Smooth muscle cell of the umbilical artery (primary cell): ENCODE data around the gene TMSB15B. TPM values are rescaled to one million over a fixed set of nuclear protein-coding genes. Genes with fewer than 3 reads are reported as not detected.

Source experiments
- total RNA-seq: library from RNA; depleted of rRNA; stranded (reverse); fragments of >200 nt; gene quantifications from 2 replicates; pipeline ENCODE4 v1.2.3, GENCODE V29; 2014

The TMSB15B gene
- total RNA-seq = 1.2 and 4.8 TPM in 2 replicates

DNA sequence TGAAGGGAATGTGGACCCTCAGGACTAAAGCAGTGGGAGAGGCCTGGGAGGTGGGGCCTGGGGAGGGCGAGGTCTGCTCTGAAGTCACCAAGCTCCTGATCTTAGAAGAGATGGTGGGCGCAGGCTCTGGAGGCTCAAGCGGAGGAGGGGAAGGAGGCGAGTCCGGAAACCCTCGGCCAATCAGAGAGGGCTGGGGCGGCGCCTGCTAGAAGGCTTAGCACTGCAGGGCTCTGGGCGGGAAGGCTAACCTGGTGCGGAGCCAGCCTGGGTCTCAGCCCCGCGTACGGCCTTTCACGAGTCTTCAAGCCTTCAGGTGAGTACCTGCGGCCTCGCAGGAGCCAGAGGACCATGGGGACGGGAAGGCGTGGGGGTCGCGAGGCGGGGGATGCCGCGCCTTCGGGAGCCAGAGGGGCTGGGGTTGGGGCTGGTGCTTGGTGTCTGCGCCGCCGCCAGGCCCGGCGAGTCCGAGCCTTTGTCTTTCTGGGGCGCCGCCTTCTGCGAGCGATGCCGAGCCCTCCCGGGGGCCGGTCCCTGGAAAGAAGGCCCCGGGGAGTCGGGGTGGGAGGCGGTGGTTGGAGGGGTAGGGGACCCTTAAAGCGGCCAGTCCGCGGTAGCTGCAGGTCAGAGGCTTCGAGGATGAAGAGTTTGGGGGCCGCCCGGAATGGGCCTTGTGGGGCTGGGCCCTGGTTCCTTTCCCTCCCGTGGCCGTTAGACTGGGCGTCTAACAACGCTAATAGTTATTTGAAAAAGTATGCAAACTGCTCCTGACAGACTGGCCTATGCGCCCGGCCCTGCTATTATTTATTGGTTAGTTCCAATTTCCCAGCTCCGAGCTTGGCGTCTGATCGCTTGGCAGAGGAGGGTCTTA lies at the start of gene TMSB15B:
Gene TMSB15B (plus strand): TSS at position 217 of the 868 bp plus-strand sequence.

DNA sequence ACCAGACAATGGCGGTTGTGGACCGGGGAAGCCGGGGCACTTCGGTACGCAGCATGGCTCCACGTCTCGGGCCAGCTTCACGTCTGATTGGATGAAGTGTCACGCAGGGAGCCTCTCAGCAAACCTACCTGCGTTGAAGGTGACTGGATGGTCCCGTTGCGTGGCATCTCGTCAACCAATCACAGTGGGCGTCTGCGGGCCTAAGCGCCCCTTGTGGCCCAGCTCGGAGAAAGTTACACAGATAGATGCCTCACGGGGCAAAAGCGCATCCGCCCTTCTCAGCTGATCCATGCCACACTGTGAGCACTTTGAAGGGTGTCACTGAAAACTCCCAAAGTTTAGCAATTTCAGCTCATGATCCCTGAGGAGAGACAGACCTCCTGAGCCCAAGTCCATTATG lies 51.2 kb downstream of the TMSB15B start, which contains the start of gene H2BW1:
Gene H2BW1 (minus strand): TSS at position 103 of the 400 bp plus-strand sequence. CDS start 132 bp downstream, outside the sequence.

Other genes with a start within 250 kb of the TMSB15B start
- not detected in 2 replicates for gene PLP1, start 185.8 kb upstream of the TMSB15B start, total RNA-seq
- 0.78 and 1.5 TPM in 2 replicates for gene RAB9B, start 130.4 kb upstream of the TMSB15B start, total RNA-seq
- gene H2BW1, start 51.1 kb downstream of the TMSB15B start, total RNA-seq = not detected in 2 replicates
- not detected in 2 replicates for gene H2BW2, start 77.3 kb downstream of the TMSB15B start, total RNA-seq
- gene TMSB15C, start 113.6 kb downstream of the TMSB15B start, total RNA-seq = 3.6 TPM in 2 replicates
- gene ZCCHC18, start 149.9 kb downstream of the TMSB15B start, total RNA-seq = 0.30 and 0.88 TPM in 2 replicates
- gene SLC25A53, start 194.4 kb downstream of the TMSB15B start, total RNA-seq = 9.1 and 9.8 TPM in 2 replicates
- 25.5 and 27.5 TPM in 2 replicates for gene FAM199X, start 203.8 kb downstream of the TMSB15B start, total RNA-seq